H1 (cell line): ENCODE data around the gene MC5R. TPM values are rescaled to one million over a fixed set of nuclear protein-coding genes. Genes with fewer than 3 reads are reported as not detected.

Source experiments
- EZH2 ChIP-seq: fragments of 200-600 bp; sonication (generic); IDR thresholded peaks from 2 replicates; pipeline ENCODE4 v1.7.1; 2012; ENCODE audit warnings: low read depth, mild to moderate bottlenecking, moderate library complexity, low read length, inconsistent platforms; ENCODE audit not compliant: severe bottlenecking
- GTF2F1 ChIP-seq: IDR thresholded peaks from 2 replicates; pipeline ENCODE4 v1.6.1; 2012; ENCODE audit warnings: low read depth, low read length, improper control_type of control experiment, borderline replicate concordance
- RBBP5 ChIP-seq: IDR thresholded peaks from 2 replicates; pipeline ENCODE4 v1.7.1; 2012; ENCODE audit warnings: low read depth, mild to moderate bottlenecking, inconsistent platforms, low read length, moderate library complexity, borderline replicate concordance
- polyA plus RNA-seq, 7 experiments: library from polyadenylated mRNA; depleted of rRNA in 3 of 7; stranded (reverse) in 5 of 7; unstranded in 2 of 7; fragments of >200 nt in 5 of 7; fragments of 200-250 nt in 2 of 7; gene quantifications; 1 replicate in 5 of 7; 2 replicates in 1 of 7; 4 replicates in 1 of 7; pipeline versions ENCODE4 v1.2.1 to v1.2.3, GENCODE V29; 2011 to 2013; ENCODE audit warnings: missing spikeins in 2 of 7, mixed read lengths in 2 of 7
- total RNA-seq: library from RNA; stranded (reverse); fragmentation: NEBNext Ultra II Directional; extraction: Animal tissue kit (Norgen Biotek cat#: 25700); gene quantifications from 2 replicates; pipeline ENCODE4 v1.2.1, GENCODE V29; 2021
- TF ChIP-seq, protein P1 (sequence below), 3 experiments: IDR thresholded peaks; 1 replicate in 2 of 3; 2 replicates in 1 of 3; pipeline versions ENCODE4 v1.5.1 to v1.6.1; 2011; ENCODE audit warnings: low read length in 3 of 3, mild to moderate bottlenecking in 3 of 3, inconsistent platforms in 2 of 3, low read depth in 1 of 3, moderate library complexity in 1 of 3; ENCODE audit not compliant: insufficient read depth in 1 of 3; ENCODE audit errors: control extremely low read depth in 1 of 3
- TF ChIP-seq, protein P2 (sequence below): IDR thresholded peaks from 2 replicates; pipeline ENCODE4 v1.6.1; 2012; ENCODE audit warnings: inconsistent platforms

Gene MC5R
- total and polyA plus RNA-seq, 2 of the 8 experiments (the other 6 are each of a cell fraction or from before 2014, with no cell fraction given): 0.37 to 1.4 TPM

DNA sequence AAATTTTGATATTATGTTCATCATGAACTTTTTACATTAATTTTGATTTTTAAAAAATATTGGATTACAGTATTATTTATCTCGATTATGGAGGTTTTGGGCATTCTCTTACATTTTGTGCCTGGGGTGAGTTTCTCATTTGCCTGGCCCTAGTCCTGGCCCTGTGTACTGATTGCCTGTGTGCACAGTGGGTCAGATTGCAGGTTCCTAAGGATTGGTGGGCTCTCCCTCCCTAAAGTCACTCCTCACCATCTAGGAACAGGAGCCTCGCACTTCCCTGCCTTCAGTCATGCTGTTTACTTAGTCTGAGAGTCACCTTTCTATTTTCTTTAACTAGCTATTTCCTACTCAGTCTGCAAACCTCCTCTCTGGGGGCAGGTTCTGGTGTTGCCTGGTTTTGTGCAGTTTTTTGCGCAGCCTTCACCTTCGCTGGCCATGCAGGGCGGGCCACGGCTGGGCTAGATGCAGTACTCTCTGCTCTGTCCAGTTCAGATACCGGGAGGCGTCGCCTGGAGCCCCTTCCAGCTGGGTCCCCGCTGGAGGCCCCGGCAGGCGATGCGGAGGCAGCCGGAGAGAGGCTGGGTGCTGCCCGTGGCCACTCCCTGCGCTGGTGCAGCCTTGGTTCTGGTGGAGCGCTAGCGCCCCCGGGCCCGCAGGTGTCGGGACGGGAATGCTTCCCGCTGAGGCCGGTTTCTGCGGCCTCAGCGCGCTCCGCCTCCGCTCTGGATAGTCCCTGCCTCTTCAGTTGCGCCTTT, 23.3 kb upstream of the MC5R start (continued):
- TF ChIP-seq, protein P1, sequence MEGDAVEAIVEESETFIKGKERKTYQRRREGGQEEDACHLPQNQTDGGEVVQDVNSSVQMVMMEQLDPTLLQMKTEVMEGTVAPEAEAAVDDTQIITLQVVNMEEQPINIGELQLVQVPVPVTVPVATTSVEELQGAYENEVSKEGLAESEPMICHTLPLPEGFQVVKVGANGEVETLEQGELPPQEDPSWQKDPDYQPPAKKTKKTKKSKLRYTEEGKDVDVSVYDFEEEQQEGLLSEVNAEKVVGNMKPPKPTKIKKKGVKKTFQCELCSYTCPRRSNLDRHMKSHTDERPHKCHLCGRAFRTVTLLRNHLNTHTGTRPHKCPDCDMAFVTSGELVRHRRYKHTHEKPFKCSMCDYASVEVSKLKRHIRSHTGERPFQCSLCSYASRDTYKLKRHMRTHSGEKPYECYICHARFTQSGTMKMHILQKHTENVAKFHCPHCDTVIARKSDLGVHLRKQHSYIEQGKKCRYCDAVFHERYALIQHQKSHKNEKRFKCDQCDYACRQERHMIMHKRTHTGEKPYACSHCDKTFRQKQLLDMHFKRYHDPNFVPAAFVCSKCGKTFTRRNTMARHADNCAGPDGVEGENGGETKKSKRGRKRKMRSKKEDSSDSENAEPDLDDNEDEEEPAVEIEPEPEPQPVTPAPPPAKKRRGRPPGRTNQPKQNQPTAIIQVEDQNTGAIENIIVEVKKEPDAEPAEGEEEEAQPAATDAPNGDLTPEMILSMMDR (IDR thresholded peaks at IDR 0.05; ENCODE audit: control extremely low read depth in 1 of 3, insufficient read depth in 1 of 3, low read depth in 1 of 3, low read length in 3 of 3): peak; percentile 43 to 49 (median 47); a peak in 3 of 4 replicates
- TF ChIP-seq EZH2 (peak; percentile 53), RBBP5 (0 out of 2 replicates have a peak, but pooled peaks have one; percentile 40), GTF2F1 (no peak)
- TF ChIP-seq, protein P2, sequence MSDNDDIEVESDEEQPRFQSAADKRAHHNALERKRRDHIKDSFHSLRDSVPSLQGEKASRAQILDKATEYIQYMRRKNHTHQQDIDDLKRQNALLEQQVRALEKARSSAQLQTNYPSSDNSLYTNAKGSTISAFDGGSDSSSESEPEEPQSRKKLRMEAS: no peak
